Stimulated activated CD4-positive, alpha-beta T cell treated with anti-CD3 and anti-CD28 coated beads, Interleukin-4, amount 100 ng/mL, for 1 hour (primary cell): ENCODE measurements around the gene NFS1.
"Not testable (repeated sequence)": the region's sequence is repeated elsewhere in the genome, so short reads cannot be mapped to it uniquely, and the experiment has no call there.

Experiments
- DNase-seq: peaks from one replicate; pipeline ENCODE4 v3.0.0-alpha.2; 2020

NFS1 gene

GRCh38 chr20:35729283-35729807, 30.2 kb upstream of the NFS1 start:
- no peak for DNase-seq

GRCh38 chr20:35726842-35727711, 27.9 kb upstream of the NFS1 start:
- no peak for DNase-seq

GRCh38 chr20:35724321-35725230, 25.4 kb upstream of the NFS1 start:
- DNase-seq = no peak

- DNase-seq = not testable (repeated sequence)
Observed at GRCh38 chr20:35723652-35724320, 24.6 kb upstream of the NFS1 start.

GRCh38 chr20:35723275-35723639, 24.1 kb upstream of the NFS1 start:
- not testable (repeated sequence) for DNase-seq

GRCh38 chr20:35721621-35722020, 22.5 kb upstream of the NFS1 start:
- DNase-seq = no peak

- DNase-seq = no peak
Observed at GRCh38 chr20:35721219-35721618, 22.1 kb upstream of the NFS1 start.

GRCh38 chr20:35720165-35721123, 21.3 kb upstream of the NFS1 start:
- no peak for DNase-seq

- DNase-seq = no peak
Observed at GRCh38 chr20:35719717-35720116, 20.6 kb upstream of the NFS1 start.

- no peak for DNase-seq
Observed at GRCh38 chr20:35718972-35719635, 20.0 kb upstream of the NFS1 start.

GRCh38 chr20:35718321-35718720, 19.2 kb upstream of the NFS1 start:
- not testable (repeated sequence) for DNase-seq

- no peak for DNase-seq
Observed at GRCh38 chr20:35716330-35716729, 17.2 kb upstream of the NFS1 start.

GRCh38 chr20:35715652-35716051, 16.5 kb upstream of the NFS1 start:
- DNase-seq = no peak

- DNase-seq = no peak
Observed at GRCh38 chr20:35714127-35714526, 15.0 kb upstream of the NFS1 start.

GRCh38 chr20:35713120-35713519, 14.0 kb upstream of the NFS1 start:
- not testable (repeated sequence) for DNase-seq

- DNase-seq = no peak
Observed at GRCh38 chr20:35711588-35712209, 12.5 kb upstream of the NFS1 start.

- DNase-seq = no peak
Observed at GRCh38 chr20:35710884-35711587, 11.9 kb upstream of the NFS1 start.

- DNase-seq = no peak
Observed at GRCh38 chr20:35710039-35710438, 10.9 kb upstream of the NFS1 start.

- no peak for DNase-seq
Observed at GRCh38 chr20:35709259-35709658, 10.1 kb upstream of the NFS1 start.

GRCh38 chr20:35708502-35708901, 9.3 kb upstream of the NFS1 start:
- DNase-seq = no peak
